PC-3 (cell line): ENCODE data around the gene TMED4. TPM values are rescaled to one million over a fixed set of nuclear protein-coding genes. Genes with fewer than 3 reads are reported as not detected.

Source experiments
- ATAC-seq: fragments of 200-7000 bp; cut with Tn5 transposase; 2 replicates; pipeline ENCODE4 v1.9.1; 2020; ENCODE audit warnings: mild to moderate bottlenecking, moderate library complexity
- BruUV-seq: library from RNA; stranded (reverse); fragments of 400-500 nt; replicated peaks from 2 replicates; lab custom pipeline; 2021; lab: Mats Ljungman, UMichigan
- CTCF ChIA-PET: fragments of 300-600 bp; sonication (Branson Sonifier 250); formaldehyde crosslinking; loops from one replicate; lab custom pipeline; 2022; ENCODE audit warnings: antibody characterized with exemption; lab: Charles Lee
- POLR2A ChIA-PET: fragments of 300-600 bp; sonication (Branson Sonifier 250); formaldehyde crosslinking; loops from one replicate; lab custom pipeline; 2022; ENCODE audit warnings: antibody characterized with exemption; ENCODE audit not compliant: unreplicated experiment; lab: Charles Lee
- DNase-seq: peaks from one replicate; pipeline ENCODE4 v3.0.0-alpha.2; 2015
- H2AFZ ChIP-seq: fragments of 300-600 bp; sonication (generic); 2 replicates; pipeline ENCODE4 v1.6.0; 2016; ENCODE audit warnings: antibody characterized with exemption, low read length
- H3F3A ChIP-seq: fragments of 300-600 bp; sonication (generic); one replicate; pipeline ENCODE4 v1.6.0; 2017; ENCODE audit warnings: antibody characterized with exemption, low read length, control low read depth, mild to moderate bottlenecking; ENCODE audit not compliant: unreplicated experiment
- H3K27ac ChIP-seq: fragments of 300-600 bp; sonication (generic); 2 replicates; pipeline ENCODE4 v1.5.1; 2016; ENCODE audit warnings: mild to moderate bottlenecking, low read length
- H3K27me3 ChIP-seq: fragments of 300-600 bp; sonication (generic); 2 replicates; pipeline ENCODE4 v1.6.1; 2016; ENCODE audit warnings: low read length, mixed read lengths
- H3K36me3 ChIP-seq: fragments of 300-600 bp; sonication (generic); 2 replicates; pipeline ENCODE4 v1.6.1; 2016; ENCODE audit warnings: low read depth, mixed run types, low read length, mixed read lengths
- H3K4me1 ChIP-seq: fragments of 300-600 bp; sonication (generic); 2 replicates; pipeline ENCODE4 v1.5.1; 2016; ENCODE audit warnings: low read length; ENCODE audit not compliant: insufficient read depth
- H3K4me2 ChIP-seq: fragments of 300-600 bp; sonication (generic); 2 replicates; pipeline ENCODE4 v1.6.0; 2016; ENCODE audit warnings: low read length
- H3K4me3 ChIP-seq: fragments of 300-600 bp; sonication (generic); 2 replicates; pipeline ENCODE4 v1.5.1; 2016; ENCODE audit warnings: mild to moderate bottlenecking, low read length, mixed read lengths
- H3K79me2 ChIP-seq: fragments of 300-600 bp; sonication (generic); 2 replicates; pipeline ENCODE4 v1.6.1; 2017; ENCODE audit warnings: low read length, mixed read lengths
- H3K9ac ChIP-seq: fragments of 300-600 bp; sonication (generic); 2 replicates; pipeline ENCODE4 v1.6.0; 2016; ENCODE audit warnings: mild to moderate bottlenecking, low read length
- H3K9me2 ChIP-seq: fragments of 300-600 bp; sonication (generic); replicated peaks from 2 replicates; pipeline ENCODE4 v1.6.1; 2016; ENCODE audit warnings: mixed run types, low read length, mixed read lengths
- H3K9me3 ChIP-seq: fragments of 300-600 bp; sonication (generic); 2 replicates; pipeline ENCODE4 v1.6.1; 2016; ENCODE audit warnings: low read length, mixed read lengths
- H4K20me1 ChIP-seq: fragments of 300-600 bp; sonication (generic); 2 replicates; pipeline ENCODE4 v1.6.1; 2016; ENCODE audit warnings: low read length, mixed read lengths
- EZH2 ChIP-seq: fragments of 300-600 bp; sonication (generic); IDR thresholded peaks from one replicate; pipeline ENCODE4 v1.6.1; 2017; ENCODE audit warnings: antibody characterized with exemption, mild to moderate bottlenecking, low read length; ENCODE audit not compliant: unreplicated experiment
- EZH2phosphoT487 ChIP-seq: fragments of 300-600 bp; sonication (generic); IDR thresholded peaks from 2 replicates; pipeline ENCODE4 v1.6.1; 2018; ENCODE audit warnings: mild to moderate bottlenecking, antibody characterized with exemption, low read length, borderline replicate concordance
- intact Hi-C: fragments of 100-400 bp; cut with micrococcal nuclease; formaldehyde crosslinking; loops from 2 replicates; pipeline ENCODE4 v1.9.0; 2023
- total RNA-seq: library from RNA; depleted of rRNA; stranded (reverse); fragments of >200 nt; gene quantifications from 2 replicates; pipeline ENCODE4 v1.2.3, GENCODE V29; 2014
- TF ChIP-seq, protein P1 (sequence below): fragments of 300-600 bp; sonication (generic); conservative IDR thresholded peaks from 2 replicates; pipeline ENCODE4 v1.5.1; 2017; ENCODE audit warnings: antibody characterized with exemption, low read depth, mild to moderate bottlenecking, low read length

Gene TMED4
- total RNA-seq, 1 experiment from 2014 or later: 80.0 TPM

DNA sequence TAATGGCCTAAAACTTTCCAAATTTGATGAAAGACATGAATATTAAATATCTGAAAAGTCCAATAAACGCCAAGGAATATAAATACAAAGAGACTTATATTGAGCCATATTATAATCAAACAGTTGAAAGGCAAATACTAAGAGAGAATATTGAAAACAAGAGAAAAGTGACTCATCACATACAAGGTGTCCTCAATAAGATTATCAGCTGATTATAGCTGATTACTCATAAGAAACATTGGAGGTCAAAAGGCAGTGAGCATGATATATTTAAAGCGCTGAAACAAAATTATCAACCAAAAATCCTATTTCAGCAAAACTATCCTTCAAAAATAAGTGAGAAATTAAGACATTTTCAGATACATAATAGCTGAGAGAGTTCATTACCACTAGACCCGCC is 33.1 kb downstream of the TMED4 start:
- no peaks in the 10 kb centered on the region for H3K9me3 ChIP-seq
- peaks cover 18% of the 10 kb centered on the region for H3K4me1 ChIP-seq
- intact Hi-C loops: no loop called here
- no peak for ATAC-seq
- TF ChIP-seq, protein P1, sequence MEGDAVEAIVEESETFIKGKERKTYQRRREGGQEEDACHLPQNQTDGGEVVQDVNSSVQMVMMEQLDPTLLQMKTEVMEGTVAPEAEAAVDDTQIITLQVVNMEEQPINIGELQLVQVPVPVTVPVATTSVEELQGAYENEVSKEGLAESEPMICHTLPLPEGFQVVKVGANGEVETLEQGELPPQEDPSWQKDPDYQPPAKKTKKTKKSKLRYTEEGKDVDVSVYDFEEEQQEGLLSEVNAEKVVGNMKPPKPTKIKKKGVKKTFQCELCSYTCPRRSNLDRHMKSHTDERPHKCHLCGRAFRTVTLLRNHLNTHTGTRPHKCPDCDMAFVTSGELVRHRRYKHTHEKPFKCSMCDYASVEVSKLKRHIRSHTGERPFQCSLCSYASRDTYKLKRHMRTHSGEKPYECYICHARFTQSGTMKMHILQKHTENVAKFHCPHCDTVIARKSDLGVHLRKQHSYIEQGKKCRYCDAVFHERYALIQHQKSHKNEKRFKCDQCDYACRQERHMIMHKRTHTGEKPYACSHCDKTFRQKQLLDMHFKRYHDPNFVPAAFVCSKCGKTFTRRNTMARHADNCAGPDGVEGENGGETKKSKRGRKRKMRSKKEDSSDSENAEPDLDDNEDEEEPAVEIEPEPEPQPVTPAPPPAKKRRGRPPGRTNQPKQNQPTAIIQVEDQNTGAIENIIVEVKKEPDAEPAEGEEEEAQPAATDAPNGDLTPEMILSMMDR: no peak
- TF ChIP-seq EZH2phosphoT487: no peak
- TF ChIP-seq EZH2: no peak
- no peak overlapping the region for H3K9ac ChIP-seq
- H3K79me2 ChIP-seq: no peaks in the 10 kb centered on the region
- H3K4me2 ChIP-seq: no peak overlapping the region
- CTCF ChIA-PET: no interaction called here
- no peaks in the 10 kb centered on the region for H3F3A ChIP-seq
- no peak for DNase-seq
- H3K27ac ChIP-seq: no peak overlapping the region
- no peak overlapping the region for H2AFZ ChIP-seq
- H3K27me3 ChIP-seq: no peaks in the 10 kb centered on the region
- POLR2A ChIA-PET: no interaction called here
- H4K20me1 ChIP-seq: no peaks in the 10 kb centered on the region
- H3K36me3 ChIP-seq: no peaks in the 10 kb centered on the region
- H3K4me3 ChIP-seq: no peak overlapping the region
- no TSS peak for BruUV-seq
- no peaks in the 10 kb centered on the region for H3K9me2 ChIP-seq

DNA sequence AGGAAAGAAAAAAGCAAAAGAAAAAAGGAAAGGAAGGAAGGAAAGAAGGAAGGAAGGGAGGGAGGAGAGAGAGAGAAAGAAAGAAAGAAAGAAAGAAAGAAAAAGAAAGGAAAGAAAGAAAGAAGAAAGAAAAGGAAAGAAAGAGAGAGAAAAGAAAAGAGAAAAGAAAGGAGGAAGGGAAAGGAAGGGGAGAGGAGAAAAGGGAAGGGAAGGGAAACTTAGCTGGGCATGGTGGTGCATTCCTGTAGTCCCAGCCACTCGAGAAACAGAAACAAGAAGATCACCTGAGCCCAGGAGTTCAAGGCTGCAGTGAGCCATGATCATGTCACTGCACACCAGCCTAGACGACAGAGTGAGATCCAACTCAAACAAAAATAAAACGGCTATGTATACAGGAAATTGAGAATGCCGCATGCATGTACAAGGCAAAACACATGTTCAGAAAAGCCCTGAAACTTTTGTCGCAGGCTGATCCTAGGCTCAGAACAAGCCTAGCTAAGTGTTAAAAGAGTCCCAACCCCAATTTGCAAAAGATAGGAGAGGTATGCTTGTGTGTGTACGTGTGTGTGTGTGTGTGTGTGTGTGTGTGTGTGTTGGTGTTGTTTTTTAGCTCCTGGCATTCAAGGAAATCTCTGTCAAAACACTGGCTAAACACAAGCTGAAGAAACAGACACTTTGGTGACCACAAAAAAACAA is 34.3 kb downstream of the TMED4 start:
- CTCF ChIA-PET: interaction anchor here (0.5 to 0.6 kb wide), 2 partner anchors 8 to 140 kb away, joined by 3 to 8 read pairs; no protein-coding TSS in a partner anchor
- H3K9me3 ChIP-seq: no peaks in the 10 kb centered on the region
- peak overlapping the region; percentile 50; the same call in 1 of the 2 replicates for H2AFZ ChIP-seq
- H3K4me3 ChIP-seq: peak overlapping the region; percentile 30; the same call in 1 of the 2 replicates
- DNase-seq (peak; percentile 35), ATAC-seq (peak; percentile 23)
- H3K27me3 ChIP-seq: no peaks in the 10 kb centered on the region
- no peaks in the 10 kb centered on the region for H4K20me1 ChIP-seq
- H3K4me1 ChIP-seq: peaks cover 28% of the 10 kb centered on the region
- no peaks in the 10 kb centered on the region for H3F3A ChIP-seq
- H3K4me2 ChIP-seq: peak overlapping the region; percentile 46
- POLR2A ChIA-PET: no interaction called here
- H3K27ac ChIP-seq: no peak overlapping the region
- no peak for TF ChIP-seq EZH2
- no peak for TF ChIP-seq EZH2phosphoT487
- TF ChIP-seq, protein P1: no peak
- intact Hi-C loops: no loop called here
- BruUV-seq: no TSS peak
- no peak overlapping the region for H3K9ac ChIP-seq
- no peaks in the 10 kb centered on the region for H3K79me2 ChIP-seq
- no peaks in the 10 kb centered on the region for H3K36me3 ChIP-seq
- H3K9me2 ChIP-seq: no peaks in the 10 kb centered on the region

DNA sequence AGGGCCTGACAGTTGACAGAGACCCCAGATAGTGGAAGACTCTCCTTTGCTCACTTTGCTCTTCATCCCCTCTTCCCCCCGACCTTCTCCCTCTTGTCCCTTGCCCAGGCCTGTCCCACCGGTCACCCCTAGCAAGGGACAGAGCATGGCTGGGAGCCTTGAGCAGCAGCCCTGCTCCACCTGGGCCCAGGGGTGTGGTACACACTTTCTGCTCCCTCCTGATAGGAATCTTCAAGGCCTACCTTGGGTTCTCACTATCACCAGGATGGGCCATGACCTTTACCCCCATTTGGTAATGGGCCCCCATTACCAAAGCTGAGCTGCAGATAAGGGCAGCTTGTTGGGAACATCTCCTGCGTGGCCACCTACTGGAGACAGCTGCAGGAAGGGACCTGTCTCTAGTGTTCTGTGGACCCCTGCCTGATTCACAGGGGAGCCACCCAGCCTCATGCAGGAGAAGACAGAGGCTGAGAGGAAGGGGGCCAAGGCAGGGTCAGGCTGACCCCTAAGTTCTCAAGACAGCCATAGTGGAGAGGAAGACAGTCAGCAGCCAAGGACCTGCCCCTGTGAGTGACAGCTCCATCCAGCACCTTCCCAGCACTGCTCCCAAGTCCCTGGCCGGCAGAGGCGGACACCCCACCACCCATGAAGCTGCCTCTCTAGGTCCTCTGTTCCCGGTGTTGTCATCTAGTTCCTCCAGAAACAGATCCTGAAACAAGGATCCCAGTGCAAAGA is 40.0 kb downstream of the TMED4 start:
- Histone ChIP-seq H3K79me2 (no peaks in the 10 kb centered on the region), H3K9ac (no peak overlapping the region), H3K27ac (no peak overlapping the region), H3F3A (no peaks in the 10 kb centered on the region), H3K9me2 (no peaks in the 10 kb centered on the region), H3K27me3 (no peaks in the 10 kb centered on the region), H3K9me3 (no peaks in the 10 kb centered on the region), H2AFZ (no peak overlapping the region), H4K20me1 (no peaks in the 10 kb centered on the region), H3K4me1 (peaks cover 27% of the 10 kb centered on the region), H3K4me2 (no peak overlapping the region), H3K4me3 (no peak overlapping the region), H3K36me3 (no peaks in the 10 kb centered on the region)
- DNase-seq (no peak), ATAC-seq (no peak)
- TF ChIP-seq EZH2 (no peak), EZH2phosphoT487 (no peak)
- TF ChIP-seq, protein P1: no peak
- ChIA-PET POLR2A (no interaction called here), CTCF (interaction anchor here (0.6 kb wide), 1 partner anchor 51 kb away, joined by 3 read pairs; no protein-coding TSS in a partner anchor)
- intact Hi-C loops: no loop called here
- BruUV-seq: no TSS peak
